ENCODE data around the gene KLHL21. TPM values are rescaled to one million over a fixed set of nuclear protein-coding genes. Genes with fewer than 3 reads are reported as not detected.

KLHL21 gene
- total and polyA plus RNA-seq, 9 of the 15 experiments (the other 6 are each of a cell fraction or from before 2014, with no cell fraction given): 2.1 to 42.1 (median 17.5) TPM

DNA sequence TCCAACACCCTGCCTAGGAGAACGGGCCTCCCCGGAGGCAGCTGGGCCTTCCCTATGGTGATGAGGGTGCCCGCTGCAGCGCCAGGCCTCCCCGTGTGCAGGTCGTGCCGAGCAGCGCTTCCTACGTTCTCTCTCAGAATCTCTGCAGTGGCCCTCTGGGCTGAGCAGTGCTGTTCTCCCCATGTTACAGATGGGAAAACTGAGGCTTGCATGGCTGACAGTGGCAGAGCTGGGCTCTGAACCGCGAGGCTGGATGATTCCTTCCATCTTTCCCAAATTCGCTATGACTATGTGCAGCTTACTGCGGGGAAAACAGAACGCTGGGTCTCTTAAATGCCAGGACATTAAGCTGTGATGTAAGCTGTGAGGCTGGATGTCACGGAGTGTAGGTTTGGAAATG is 8.9 kb downstream of the KLHL21 start (continued):
- TF ChIP-seq GABPB2 (CRISPR knock-in tag; conservative IDR thresholded peaks at IDR 0.05): no peak
- TF ChIP-seq, protein P1, sequence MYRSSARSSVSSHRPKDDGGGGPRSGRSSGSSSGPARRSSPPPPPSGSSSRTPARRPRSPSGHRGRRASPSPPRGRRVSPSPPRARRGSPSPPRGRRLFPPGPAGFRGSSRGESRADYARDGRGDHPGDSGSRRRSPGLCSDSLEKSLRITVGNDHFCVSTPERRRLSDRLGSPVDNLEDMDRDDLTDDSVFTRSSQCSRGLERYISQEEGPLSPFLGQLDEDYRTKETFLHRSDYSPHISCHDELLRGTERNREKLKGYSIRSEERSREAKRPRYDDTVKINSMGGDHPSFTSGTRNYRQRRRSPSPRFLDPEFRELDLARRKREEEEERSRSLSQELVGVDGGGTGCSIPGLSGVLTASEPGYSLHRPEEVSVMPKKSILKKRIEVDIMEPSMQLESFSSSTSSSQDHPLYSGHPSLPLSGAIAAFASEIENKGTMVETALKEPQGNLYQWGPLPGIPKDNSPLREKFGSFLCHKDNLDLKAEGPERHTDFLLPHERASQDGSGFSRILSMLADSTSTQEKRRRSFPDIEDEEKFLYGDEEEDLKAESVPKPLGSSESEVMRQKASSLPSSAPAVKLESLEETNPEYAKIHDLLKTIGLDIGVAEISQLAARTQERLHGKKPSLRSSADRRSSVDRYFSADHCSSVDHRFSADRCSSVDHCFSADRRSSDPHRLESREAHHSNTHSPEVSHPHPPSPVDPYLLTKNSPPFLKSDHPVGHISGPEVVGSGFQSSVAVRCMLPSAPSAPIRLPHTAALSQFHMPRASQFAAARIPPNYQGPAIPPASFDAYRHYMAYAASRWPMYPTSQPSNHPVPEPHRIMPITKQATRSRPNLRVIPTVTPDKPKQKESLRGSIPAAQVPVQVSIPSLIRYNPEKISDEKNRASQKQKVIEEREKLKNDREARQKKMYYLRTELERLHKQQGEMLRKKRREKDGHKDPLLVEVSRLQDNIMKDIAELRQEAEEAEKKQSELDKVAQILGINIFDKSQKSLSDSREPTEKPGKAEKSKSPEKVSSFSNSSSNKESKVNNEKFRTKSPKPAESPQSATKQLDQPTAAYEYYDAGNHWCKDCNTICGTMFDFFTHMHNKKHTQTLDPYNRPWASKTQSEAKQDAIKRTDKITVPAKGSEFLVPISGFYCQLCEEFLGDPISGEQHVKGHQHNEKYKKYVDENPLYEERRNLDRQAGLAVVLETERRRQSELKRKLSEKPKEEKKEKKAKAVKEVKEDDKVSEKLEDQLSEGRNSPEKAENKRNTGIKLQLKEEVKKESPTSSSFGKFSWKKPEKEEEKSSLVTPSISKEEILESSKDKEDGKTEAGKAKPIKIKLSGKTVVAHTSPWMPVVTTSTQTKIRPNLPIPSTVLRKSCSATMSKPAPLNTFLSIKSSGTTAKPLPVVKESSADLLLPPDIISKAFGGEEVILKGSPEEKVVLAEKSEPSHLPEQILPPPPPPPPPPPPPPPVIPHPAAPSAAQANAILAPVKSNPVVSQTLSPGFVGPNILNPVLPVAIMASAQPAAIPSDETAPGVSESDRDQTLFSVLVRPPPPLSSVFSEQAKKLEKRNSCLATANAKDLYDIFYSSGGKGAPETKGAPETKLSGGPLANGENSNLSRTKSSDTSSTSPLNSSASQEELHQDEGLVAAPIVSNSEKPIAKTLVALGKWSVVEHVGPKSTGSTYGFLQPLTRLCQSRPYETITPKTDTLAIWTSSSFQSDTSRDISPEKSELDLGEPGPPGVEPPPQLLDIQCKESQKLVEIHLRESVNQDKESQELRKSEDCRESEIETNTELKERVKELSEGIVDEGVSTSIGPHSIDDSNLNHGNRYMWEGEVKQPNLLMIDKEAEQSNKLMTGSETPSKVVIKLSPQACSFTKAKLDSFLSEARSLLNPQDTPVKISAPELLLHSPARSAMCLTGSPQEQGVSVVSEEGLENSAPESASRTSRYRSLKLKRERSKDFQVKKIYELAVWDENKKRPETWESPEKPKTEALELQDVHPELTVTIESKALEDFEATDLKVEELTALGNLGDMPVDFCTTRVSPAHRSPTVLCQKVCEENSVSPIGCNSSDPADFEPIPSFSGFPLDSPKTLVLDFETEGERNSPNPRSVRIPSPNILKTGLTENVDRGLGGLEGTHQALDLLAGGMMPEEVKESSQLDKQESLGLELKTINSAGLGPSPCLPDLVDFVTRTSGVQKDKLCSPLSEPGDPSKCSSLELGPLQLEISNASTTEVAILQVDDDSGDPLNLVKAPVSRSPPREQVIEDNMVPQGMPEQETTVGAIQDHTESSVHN (IDR thresholded peaks at IDR 0.05; ENCODE audit: borderline replicate concordance in 1 of 2, low read depth in 1 of 2): no peak
- no peak for TF ChIP-seq FOXJ3 (CRISPR knock-in tag; IDR thresholded peaks at IDR 0.05)
- TF ChIP-seq, protein P2, sequence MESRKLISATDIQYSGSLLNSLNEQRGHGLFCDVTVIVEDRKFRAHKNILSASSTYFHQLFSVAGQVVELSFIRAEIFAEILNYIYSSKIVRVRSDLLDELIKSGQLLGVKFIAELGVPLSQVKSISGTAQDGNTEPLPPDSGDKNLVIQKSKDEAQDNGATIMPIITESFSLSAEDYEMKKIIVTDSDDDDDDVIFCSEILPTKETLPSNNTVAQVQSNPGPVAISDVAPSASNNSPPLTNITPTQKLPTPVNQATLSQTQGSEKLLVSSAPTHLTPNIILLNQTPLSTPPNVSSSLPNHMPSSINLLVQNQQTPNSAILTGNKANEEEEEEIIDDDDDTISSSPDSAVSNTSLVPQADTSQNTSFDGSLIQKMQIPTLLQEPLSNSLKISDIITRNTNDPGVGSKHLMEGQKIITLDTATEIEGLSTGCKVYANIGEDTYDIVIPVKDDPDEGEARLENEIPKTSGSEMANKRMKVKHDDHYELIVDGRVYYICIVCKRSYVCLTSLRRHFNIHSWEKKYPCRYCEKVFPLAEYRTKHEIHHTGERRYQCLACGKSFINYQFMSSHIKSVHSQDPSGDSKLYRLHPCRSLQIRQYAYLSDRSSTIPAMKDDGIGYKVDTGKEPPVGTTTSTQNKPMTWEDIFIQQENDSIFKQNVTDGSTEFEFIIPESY (CRISPR knock-in tag; IDR thresholded peaks at IDR 0.05): peak; percentile 56; the same call in 1 of the 2 replicates
- TF ChIP-seq NFE2 (IDR thresholded peaks at IDR 0.05; ENCODE audit: low read depth): no peak
- TF ChIP-seq, protein P3, sequence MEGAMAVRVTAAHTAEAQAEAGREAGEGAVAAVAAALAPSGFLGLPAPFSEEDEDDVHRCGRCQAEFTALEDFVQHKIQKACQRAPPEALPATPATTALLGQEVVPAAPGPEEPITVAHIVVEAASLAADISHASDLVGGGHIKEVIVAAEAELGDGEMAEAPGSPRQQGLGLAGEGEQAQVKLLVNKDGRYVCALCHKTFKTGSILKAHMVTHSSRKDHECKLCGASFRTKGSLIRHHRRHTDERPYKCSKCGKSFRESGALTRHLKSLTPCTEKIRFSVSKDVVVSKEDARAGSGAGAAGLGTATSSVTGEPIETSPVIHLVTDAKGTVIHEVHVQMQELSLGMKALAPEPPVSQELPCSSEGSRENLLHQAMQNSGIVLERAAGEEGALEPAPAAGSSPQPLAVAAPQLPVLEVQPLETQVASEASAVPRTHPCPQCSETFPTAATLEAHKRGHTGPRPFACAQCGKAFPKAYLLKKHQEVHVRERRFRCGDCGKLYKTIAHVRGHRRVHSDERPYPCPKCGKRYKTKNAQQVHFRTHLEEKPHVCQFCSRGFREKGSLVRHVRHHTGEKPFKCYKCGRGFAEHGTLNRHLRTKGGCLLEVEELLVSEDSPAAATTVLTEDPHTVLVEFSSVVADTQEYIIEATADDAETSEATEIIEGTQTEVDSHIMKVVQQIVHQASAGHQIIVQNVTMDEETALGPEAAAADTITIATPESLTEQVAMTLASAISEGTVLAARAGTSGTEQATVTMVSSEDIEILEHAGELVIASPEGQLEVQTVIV (CRISPR knock-in tag; IDR thresholded peaks at IDR 0.05; ENCODE audit: borderline replicate concordance): no peak
- TF ChIP-seq XRCC5 (IDR thresholded peaks at IDR 0.05; ENCODE audit: low read depth, low read length): no peak
- TF ChIP-seq RBM17 (IDR thresholded peaks at IDR 0.05; ENCODE audit: borderline replicate concordance, low read depth, low read length): no peak
- TF ChIP-seq, protein P4, sequence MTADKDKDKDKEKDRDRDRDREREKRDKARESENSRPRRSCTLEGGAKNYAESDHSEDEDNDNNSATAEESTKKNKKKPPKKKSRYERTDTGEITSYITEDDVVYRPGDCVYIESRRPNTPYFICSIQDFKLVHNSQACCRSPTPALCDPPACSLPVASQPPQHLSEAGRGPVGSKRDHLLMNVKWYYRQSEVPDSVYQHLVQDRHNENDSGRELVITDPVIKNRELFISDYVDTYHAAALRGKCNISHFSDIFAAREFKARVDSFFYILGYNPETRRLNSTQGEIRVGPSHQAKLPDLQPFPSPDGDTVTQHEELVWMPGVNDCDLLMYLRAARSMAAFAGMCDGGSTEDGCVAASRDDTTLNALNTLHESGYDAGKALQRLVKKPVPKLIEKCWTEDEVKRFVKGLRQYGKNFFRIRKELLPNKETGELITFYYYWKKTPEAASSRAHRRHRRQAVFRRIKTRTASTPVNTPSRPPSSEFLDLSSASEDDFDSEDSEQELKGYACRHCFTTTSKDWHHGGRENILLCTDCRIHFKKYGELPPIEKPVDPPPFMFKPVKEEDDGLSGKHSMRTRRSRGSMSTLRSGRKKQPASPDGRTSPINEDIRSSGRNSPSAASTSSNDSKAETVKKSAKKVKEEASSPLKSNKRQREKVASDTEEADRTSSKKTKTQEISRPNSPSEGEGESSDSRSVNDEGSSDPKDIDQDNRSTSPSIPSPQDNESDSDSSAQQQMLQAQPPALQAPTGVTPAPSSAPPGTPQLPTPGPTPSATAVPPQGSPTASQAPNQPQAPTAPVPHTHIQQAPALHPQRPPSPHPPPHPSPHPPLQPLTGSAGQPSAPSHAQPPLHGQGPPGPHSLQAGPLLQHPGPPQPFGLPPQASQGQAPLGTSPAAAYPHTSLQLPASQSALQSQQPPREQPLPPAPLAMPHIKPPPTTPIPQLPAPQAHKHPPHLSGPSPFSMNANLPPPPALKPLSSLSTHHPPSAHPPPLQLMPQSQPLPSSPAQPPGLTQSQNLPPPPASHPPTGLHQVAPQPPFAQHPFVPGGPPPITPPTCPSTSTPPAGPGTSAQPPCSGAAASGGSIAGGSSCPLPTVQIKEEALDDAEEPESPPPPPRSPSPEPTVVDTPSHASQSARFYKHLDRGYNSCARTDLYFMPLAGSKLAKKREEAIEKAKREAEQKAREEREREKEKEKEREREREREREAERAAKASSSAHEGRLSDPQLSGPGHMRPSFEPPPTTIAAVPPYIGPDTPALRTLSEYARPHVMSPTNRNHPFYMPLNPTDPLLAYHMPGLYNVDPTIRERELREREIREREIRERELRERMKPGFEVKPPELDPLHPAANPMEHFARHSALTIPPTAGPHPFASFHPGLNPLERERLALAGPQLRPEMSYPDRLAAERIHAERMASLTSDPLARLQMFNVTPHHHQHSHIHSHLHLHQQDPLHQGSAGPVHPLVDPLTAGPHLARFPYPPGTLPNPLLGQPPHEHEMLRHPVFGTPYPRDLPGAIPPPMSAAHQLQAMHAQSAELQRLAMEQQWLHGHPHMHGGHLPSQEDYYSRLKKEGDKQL (CRISPR knock-in tag; IDR thresholded peaks at IDR 0.05; ENCODE audit: borderline replicate concordance): no peak
